ENCODE results near the gene ARHGAP25.

DNA sequence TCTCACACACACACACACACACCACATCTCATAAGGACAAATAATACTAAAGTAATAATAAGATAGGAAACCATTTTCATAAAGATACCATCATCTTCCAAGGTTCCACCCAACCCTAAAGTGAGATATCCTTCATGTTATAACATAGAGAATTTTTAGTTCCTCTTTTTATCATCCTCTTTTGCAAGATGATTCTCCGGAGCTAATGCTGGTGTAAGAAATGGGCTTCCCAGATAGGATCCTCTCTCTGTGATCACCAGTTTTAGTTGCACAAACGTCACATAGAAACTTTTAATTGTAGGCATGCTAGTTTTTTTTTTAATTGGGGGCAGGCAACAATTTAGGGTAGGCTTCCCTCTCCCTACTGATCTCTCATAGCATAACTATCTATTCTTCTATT lies 49.6 kb downstream of the ARHGAP25 start:
- TF ChIP-seq CTCF (IDR thresholded peaks at IDR 0.05) (no peak), POLR2A (IDR thresholded peaks at IDR 0.05) (no peak), EP300 (IDR thresholded peaks at IDR 0.05) (no peak)
